DMS114 treated with DMSO at 0.1 percent for 48 hours (cell line): ENCODE results near the gene GALNT11.
"Not testable (repeated sequence)": the region's sequence is repeated elsewhere in the genome, so short reads cannot be mapped to it uniquely, and the experiment has no call there.

Experiments
- DNase-seq: peaks from one replicate; lab custom pipeline; 2025; ENCODE audit not compliant: unreplicated experiment; lab: John Stamatoyannopoulos, UW

The GALNT11 gene

GRCh38 chr7:152025077-152025936, at the start of gene GALNT11:
TSS of gene GALNT11 (plus strand) at chr7:152025674. CDS start at chr7:152094228, 68,554 bp downstream.
- peak; percentile 59 for DNase-seq

DNA sequence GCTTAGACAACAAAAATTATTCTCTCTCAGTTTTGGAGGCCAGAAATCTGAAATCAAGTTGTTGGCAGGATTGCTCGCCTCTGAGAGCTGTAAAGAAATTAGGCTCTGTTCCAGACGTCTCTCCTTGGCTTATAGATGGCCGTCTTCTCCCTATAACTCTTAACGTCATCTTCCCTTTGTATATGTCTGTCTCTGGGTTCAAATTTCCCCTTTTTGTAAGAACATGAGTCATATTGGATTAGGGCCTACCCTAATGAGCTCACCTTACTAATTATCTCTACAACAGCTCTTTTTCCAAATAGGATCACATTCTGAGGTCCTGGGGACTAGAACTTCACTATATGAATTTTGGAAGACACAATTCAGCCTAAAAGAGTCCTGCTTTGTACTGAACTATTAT, 46.9 kb upstream of the GALNT11 start:
- DNase-seq = no peak

DNA sequence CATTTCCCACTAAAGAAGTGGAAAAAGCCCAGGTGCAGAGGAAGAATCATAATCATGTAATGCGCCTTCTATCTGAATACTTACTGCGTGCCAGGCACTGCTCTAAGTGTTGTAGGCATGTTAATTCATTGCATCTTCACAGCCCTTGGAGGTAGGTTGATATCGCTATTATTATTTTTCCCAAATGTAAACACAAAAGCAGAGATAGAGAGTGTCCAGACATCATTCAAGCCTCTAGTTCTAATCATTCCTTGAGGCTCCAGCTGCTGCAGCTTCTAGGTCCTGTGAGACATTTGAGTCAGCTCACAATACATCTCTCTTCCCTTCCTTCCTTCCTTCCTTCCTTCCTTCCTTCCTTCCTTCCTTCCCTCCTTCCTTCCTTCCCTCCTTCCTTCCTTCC, 44.3 kb upstream of the GALNT11 start:
- DNase-seq = no peak

- DNase-seq = no peak
Observed at GRCh38 chr7:151982806-151983205, 42.7 kb upstream of the GALNT11 start.

DNA sequence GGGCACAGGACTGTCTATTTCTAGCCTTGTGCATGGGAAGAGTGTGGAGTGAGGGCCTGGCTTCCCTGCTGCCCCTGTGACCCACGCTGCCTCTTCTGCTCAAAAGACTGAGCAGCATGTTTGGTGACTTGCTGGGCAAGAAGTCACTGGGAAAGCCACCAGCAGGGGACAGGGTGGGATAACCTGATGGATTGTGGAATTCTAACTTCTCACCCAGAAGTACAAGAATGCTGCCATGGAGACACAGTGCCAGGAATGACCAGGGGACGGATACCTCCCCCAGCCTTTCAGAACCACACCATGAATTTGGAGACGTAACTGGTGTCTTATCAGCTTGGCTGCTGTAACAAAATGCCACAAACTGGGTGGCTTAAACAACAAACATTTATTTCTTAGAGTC, 40.9 kb upstream of the GALNT11 start:
- no peak for DNase-seq

- DNase-seq = no peak
Observed at GRCh38 chr7:151987748-151988529, 37.5 kb upstream of the GALNT11 start.

DNA sequence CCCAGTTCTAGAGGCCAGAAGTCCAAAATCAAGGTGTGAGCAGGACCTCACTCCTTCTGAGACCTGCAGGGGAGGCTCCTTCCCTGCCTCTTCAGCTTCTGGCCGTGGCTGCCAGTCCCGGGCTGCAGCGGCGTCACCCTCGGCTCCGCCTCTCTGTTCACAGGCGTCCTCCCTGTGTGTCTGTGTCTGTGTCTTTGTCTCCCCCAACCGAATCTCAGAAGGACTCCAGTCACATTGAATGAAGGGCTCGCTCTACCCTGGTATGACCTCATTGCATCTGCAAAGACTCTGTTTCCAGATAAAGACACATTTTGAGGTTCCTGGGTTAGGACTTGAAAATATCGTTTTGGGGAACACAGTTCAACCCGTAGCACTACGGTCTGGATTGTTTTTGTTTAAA, 33.1 kb upstream of the GALNT11 start:
- DNase-seq = peak; percentile 70

DNA sequence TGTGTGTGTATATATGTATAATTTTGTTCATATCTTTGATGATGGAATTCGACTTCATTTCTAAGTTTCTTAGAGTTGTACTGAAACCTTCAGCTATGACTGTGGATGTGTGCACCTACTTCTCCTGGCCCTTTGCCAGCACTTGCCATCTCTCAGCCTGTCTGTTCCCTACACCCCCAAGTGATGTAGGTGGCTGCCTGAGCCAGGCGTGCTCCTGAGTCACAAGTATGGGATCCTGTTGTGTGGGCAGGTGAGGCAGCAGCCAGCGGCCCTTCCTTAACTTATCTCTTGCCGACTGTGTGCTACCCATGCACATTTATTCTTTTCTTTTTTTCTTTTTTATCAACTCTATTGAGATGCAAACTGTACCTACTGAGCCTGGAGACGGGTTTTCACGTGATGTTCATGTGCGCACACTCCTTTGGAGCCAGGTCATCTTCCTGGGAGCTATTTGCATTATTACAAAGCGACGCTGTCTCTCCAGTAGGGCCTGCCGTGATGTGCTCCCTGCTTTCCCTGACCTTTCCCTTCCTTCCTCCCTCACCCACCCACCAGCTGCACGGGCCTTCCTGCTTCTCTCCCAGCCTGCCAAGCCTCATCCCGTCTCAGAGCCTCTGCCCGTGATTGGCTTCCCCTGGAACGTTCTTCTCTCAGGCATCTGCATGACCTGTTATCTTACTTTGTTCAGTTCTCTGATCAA, 31.3 kb upstream of the GALNT11 start:
- DNase-seq = no peak

DNA sequence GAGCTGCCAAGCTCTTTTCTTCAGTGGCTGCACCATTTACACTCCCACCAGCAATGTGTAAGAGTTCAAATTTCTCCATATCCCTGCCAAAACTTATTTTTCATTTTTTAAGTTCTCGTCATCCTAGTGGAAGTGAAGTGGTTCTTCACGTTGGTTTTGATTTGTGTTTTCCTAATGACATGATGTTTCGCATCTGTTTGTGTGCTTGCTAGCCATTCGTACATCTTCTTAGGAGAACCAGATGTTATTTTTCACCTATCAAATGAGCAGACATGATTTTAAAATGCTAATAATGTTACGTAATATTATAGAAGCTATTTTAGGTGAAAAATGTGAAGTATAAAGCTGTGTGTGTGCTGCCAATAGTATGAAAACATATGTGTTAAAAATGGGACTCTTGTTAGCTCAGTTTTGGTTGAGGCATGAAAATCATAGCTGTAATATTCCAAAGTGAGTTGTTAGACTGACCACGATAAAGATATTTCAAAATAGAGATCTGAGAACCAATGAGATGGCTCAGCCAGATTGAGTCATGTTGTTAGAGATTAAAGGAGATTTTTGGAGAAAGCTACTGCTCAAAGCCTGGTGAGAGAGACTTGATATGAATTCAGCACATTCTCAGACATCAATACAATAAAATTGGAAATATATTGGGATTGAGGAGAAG, 25.9 kb upstream of the GALNT11 start:
- DNase-seq = no peak

GRCh38 chr7:152000191-152000590, 25.3 kb upstream of the GALNT11 start:
- DNase-seq = no peak

DNA sequence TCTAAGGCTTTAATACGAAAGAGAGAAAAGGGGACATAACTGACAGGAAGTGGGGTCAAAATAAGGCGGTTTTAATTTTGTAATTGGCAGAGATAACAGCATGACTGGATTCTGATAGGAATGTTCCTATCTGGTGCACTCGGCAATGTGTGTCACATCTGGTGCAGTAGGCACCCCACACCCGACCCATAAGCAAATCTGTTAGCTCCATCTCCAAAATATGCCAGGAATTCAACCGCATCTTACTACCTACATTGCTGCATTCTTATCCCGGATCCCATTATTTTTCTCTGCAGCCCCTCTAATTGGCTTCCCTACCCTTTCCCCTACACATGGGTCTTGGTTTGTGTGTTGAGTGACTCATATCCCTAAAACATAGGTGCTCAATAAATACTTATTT, 19.1 kb upstream of the GALNT11 start:
- no peak for DNase-seq

DNA sequence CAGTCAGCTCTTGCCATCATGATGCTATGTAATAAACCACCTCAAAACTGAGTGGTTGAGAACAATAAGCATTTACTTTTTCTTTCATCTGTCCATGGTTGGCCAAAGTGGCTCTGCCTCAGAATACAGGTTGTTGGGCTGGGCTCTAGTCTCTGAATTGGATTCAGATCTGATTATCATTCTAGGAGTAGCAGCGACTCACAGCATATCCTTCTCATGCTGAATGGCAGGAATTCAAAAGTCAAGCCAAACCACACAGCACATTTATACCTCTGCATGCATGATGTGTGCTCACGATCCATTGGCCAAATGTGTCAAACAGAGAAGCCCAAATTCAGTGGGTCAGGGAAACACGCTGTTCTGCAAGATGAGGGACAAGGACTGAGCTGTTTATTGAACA, 13.6 kb upstream of the GALNT11 start:
- no peak for DNase-seq

DNA sequence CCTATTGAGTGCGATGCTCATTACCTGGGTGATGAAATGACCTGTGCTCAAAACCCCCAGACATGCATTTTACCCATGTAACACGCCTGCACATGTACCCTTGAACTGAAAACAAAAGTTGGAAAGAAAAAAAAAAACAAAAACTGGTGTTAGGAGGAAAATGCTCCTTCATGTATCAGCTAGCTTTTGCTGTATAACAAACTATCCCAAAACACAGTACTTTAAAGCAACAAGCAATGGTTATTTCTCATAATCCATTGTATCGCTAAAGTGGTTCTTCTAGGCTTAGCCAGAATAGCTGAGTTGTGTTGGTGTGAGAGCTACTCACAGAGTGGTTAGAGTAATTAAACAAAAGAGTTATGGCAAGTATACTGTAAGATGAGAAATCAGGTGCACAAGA, 12.2 kb upstream of the GALNT11 start:
- no peak for DNase-seq

- no peak for DNase-seq
Observed at GRCh38 chr7:152013974-152014373, 11.5 kb upstream of the GALNT11 start.

DNA sequence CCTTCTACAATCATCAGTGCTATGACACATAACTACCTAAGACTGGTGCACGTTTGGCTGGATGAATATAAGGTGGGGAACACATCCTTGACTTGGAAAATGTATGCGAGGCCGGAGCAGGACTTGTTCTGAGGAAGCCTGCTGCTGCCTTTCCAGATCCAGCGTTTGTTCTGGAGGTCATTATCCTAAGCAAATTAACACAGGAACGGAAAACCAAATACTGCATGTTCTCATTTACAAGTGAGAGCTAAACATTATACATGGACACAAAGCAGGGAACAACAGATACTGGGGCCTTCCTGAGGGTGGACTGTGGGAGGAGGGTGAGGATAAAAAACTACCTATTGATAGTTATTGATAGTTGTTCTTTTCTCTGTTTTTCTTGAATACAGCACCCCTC, 10.8 kb upstream of the GALNT11 start:
- DNase-seq = no peak

DNA sequence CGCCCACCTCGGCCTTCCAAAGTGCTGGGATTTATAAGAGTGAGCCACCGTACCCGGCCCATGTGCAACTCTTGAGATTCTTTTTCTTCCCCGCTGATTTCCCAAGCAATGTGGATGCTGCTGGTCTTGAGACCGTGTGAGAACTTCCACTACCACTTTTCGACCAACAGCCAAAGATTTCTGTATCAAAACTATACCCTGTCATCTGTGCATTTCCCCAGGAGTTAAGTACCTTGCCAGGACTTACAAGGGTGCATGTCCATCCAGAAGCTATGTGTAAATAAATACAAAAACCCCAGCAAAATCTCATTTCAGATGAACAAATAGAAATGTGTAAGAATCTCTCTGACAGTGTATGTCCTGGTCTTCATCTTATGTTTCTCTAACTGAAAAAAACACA, 9.9 kb upstream of the GALNT11 start:
- no peak for DNase-seq

DNA sequence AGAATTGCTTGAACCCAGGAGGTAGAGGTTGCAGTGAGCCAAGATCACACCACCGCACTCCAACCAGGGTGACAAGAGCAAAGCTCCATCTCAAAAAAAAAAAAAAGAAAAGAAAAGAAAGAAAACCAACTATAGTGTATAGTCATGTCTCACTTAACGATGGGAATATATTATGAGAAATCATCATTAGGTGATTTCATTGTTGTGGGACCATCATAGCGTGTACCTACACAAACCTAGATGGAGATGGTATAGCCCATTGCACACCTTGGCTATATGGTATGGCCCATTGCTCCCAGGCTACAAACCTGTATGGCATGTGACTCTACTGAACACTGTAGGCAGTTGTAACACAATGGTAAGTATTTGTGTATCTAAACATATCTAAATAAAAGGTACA, 8.5 kb upstream of the GALNT11 start:
- no peak for DNase-seq

DNA sequence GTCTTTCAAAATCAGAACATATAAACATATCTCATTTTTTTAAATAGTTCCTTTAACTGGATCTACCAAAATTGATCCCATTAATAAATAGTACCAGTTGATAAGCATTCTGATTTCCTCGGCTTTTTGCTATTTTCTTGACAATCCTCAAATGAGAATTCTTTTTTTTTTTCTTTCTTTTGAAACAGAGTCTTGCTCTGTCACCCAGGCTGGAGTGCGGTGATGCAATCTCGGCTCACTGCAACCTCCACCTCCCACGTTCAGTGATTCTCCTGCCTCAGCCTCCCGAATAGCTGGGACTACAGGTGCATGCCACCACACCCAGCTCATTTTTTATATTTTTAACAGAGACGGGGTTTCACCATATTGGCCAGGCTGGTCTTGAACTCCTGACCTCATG, 7.8 kb upstream of the GALNT11 start:
- DNase-seq = not testable (repeated sequence)

- DNase-seq = not testable (repeated sequence)
Observed at GRCh38 chr7:152021740-152022139, 3.7 kb upstream of the GALNT11 start.

- no peak for DNase-seq
Observed at GRCh38 chr7:152025937-152026890, 740 bp downstream of the GALNT11 start.
